DMS79 (cell line): Measurements from ENCODE around the gene IMMP2L.
"Not testable (repeated sequence)": the region's sequence is repeated elsewhere in the genome, so short reads cannot be mapped to it uniquely, and the experiment has no call there.

ENCODE experiments used
- DNase-seq: peaks from one replicate; lab custom pipeline; 2025; lab: John Stamatoyannopoulos, UW

IMMP2L gene

DNA sequence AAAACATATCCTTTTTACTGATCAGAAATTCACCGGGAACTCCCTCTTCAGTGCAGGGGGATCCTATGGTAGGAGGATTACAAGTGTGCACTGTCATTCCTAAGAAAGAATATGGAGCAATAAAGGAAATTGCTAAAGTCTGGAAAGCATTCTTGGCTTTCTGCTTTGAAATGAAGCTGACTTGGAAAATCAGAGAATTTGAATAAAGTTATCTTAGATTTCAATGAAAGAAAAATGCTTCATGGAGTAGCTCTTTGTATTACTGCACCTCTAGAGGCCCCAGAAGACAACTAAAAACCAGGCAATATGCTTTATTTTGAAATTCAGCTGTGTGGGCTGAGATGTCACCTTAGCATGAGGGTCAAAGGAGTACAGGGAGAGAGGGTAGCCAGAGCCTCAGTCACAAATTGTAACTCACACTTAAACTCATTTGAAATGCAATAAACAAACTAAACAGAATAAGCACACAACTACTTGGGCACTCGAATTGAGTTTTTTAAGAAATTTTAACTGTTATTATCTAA is 102.5 kb downstream of the IMMP2L start:
- no peak for DNase-seq

DNA sequence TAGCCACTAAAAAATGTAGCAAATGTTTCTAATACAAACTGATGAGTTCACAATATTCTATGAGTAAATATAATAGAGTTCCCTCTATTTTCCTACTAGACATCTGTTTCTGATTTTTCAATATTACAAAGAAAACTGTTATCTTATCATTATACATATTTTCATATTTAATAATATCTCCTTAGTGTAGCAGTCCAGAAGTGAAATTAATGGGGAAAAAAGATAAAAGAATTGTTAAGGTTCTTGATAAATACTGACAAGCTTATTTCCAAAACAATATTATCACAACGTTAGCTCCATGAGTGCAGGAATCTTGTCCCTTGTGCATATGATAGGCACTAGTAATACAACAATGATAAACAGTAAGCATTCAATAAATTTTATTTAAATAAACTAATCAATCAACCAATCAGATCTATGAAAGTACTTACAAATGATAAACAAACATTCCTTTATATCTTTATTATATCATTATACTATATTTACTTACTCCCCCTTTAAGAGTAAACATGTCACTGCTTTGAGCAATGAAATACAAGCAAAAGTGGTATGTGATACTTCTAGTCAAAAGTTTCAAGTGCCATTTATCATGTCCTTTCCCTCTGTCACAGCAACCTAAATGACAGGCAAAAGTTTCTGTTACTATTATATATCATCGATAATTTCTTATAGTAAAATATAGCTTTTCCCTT is 103.1 kb downstream of the IMMP2L start:
- DNase-seq: no peak

DNA sequence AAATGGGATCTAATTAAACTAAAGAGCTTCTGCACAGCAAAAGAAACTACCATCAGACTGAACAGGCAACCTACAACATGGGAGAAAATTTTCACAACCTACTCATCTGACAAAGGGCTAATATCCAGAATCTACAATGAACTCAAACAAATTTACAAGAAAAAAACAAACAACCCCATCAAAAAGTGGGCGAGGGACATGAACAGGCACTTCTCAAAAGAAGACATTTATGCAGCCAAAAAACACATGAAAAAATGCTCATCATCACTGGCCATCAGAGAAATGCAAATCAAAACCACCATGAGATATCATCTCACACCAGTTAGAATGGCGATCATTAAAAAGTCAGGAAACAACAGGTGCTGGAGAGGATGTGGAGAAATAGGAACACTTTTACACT is 111.6 kb downstream of the IMMP2L start:
- not testable (repeated sequence) for DNase-seq

DNA sequence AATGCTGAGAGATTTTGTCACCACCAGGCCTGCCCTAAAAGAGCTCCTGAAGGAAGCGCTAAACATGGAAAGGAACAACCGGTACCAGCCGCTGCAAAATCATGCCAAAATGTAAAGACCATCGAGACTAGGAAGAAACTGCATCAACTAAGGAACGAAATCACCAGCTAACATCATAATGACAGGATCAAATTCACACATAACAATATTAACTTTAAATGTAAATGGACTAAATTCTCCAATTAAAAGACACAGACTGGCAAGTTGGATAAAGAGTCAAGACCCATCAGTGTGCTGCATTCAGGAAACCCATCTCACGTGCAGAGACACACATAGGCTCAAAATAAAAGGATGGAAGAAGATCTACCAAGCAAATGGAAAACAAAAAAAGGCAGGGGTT is 114.8 kb downstream of the IMMP2L start:
- DNase-seq: not testable (repeated sequence)

DNA sequence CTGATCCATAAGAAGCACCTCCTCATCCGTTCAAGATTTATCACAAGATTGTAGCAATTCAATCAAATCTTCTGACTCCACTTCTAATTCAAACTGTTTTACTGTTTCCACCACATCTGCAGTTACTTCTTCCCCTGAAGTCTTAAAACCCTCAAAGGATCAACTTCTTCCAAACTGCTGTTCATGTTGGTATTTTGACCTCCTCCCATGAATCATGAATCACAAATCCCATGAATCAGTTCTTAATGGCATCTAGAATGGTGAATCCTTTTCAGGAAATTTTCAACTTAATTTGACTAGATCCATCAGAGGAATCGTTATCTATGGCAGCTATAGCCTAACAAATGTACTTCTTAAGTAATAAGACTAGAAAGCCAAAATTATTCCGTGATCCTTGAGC is 122.3 kb downstream of the IMMP2L start:
- no peak for DNase-seq

DNA sequence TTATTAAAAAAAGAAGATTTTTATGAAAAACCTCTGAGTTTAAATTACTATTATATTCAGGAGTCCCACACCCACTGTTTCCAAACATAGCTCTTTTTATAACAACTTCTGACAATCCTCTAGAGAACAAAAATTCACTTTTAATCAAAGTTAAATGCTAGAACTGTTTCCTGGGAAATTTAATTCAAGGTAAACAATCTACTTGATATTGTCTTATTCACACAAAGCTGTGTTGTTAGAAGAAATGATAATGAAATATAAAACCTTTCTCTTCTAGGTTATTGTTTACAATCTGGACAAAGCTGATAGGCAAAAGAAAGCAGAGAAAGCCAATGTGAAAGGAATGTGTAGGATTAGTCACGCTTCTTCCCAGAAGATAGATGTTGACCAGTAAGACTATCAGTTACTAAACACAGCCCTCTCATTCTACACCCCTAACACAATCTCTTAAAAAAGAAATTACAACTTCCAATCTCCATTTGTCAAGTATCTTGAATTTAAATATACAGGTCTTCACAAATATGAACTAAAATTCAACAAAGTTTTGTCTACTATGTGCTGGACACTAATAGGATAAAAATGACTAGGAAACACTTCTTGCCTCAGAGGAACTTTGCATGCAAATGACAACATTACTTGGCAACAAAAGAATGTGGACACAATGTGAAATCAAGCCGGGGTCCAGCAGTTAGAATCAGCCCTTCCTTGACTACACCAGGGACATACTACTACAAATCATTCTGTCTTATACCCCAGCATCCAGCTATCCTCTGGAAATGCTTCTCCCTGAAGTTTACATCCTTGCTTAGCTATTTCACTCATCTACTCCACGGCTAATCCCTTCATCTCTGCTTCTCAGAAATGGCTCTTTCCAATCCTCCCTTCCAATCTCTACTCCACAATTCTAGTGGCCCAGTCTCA is 123.7 kb downstream of the IMMP2L start:
- no peak for DNase-seq

DNA sequence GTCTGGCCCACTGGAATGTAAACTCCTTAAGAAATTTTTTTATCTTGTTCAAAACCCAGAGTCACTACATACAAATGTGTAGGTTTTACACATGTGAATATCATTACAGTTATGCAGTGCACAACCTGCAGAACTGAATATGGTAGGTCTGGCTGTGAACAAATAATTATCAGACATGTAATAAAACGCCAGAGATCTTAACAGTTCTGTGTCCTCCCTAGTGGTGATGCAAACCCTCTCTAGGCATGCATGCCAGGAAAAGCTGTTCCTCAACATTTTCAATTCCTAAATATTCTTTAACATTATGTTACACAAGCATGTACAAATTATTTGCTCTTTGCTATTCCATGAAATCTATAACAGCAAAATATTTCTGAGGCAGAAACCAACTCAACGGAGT is 124.6 kb downstream of the IMMP2L start:
- DNase-seq: no peak

DNA sequence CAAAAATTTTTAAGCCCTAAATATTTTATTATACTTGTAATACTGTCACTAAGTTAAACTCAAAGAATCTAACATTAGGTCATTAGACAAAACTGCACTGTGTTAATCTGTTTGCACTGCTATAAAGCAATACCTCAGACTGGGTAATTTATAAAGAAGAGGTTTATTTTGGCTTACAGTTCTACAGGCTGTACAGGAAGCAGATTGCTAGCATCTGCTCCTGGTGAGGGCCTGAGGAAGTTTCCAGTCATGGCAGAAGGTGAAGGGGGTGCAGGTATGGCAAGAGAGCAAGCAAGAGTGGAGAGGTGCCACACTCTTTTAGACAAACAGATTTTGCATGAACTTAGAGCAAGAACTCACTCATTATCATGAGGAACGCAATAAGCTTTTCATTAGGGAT is 125.7 kb downstream of the IMMP2L start:
- DNase-seq: no peak

DNA sequence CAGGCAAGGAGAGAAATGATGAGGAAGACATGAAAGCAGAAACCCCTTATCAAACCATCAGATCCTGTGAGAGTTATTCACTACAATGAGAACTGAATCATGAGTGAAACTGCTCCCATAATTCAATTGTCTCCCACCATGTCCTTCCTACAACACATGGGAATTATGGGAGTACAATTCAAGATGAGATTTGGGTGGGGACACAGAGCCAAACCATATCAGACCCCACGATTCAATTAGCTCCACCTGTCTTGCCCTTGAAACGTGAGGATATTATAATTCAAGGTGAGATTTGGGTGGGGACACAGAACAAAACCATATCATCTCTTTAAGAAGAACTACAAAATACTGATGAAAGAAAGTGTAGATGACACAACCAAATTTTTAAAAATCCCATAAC is 128.9 kb downstream of the IMMP2L start:
- no peak for DNase-seq

DNA sequence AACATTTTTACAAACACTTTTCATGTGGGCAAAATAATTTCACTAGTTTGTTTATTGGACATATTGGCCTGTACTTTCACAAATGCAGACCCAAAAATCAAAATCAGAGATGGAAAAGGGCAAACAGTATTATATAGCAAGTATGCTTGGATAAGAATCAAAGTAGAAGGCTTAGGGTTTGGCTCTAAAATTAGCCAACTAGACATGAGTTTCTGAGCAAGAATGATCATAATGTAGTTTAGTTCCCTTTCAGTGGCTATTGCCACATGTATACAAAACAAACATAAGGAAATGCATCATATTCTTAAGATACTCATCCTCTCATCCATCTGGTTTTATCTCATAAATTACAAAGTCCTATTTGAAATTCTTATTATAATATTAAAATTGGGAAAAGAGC is 132.5 kb downstream of the IMMP2L start:
- no peak for DNase-seq

DNA sequence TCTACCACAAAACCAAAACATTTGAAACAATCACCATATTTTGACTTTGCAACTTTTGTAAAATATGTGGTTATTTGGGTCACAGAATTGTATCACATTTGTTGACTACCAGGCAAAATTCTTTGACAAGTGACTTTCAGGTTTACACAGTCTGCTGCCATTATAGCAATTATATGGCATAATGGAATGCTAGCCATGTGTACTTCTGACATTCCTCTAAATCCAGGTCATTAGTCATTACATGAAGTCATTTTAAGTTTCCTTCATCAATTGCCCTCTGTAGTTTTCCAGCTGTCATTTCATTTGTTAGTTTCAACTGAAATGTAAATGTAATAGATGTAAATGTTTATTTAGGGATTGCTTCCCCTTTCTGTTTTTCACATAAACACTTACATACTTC is 137.5 kb downstream of the IMMP2L start:
- no peak for DNase-seq

DNA sequence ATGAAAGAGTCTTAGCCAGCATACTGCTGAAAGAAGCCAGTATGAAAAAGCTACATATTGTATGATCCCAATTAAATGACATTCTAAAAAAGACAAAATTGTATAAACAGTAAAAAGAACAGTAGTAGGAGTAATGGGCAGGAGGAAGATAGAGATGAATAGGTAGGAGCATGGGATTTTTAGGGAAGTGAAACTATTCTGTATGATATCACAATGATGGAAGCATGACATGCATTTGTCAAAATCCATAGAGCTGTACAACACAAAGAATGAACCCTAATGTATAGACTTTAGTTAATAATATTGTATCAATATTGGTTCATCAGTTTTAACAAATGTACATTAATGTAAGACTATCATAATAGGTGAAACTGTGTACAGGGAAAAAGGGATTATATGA is 147.9 kb downstream of the IMMP2L start:
- no peak for DNase-seq

DNA sequence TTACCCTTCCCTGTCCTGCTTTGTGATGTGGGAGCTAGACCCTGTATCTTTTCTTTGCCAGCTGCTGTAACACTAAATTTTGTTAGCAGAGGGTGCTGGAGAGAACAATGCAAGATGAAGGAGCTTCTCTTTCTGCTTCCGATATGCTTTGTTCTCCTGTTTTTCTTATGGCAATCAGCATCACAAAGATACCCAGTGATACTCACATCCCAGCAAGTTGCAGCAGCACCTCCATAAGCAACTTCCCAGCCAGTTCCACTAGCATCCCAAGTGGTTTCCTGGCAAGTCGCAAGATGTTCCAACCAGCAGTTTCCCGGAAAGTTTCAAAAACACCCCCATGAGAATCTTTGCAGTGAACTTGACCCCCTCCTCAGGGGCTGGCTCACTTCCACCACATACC is 148.6 kb downstream of the IMMP2L start:
- DNase-seq: no peak

DNA sequence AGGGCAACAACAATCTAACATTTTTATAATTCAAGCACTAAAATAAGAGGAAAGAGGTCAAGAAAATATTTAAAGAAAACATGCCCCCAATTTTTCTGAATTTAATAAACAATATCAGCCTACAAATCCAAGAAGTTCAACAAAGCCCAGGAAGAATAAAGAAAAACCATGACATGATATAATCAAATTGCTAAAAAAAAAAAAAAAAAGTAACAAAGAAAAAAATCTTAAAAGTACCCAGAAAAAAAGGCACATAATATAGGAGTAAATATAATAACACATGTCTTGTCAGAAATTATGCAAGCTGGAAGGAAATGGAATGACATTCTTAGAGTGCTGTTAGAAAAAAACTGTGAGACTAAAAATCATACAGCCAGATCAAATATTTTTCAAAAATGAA is 151.4 kb downstream of the IMMP2L start:
- DNase-seq: no peak

DNA sequence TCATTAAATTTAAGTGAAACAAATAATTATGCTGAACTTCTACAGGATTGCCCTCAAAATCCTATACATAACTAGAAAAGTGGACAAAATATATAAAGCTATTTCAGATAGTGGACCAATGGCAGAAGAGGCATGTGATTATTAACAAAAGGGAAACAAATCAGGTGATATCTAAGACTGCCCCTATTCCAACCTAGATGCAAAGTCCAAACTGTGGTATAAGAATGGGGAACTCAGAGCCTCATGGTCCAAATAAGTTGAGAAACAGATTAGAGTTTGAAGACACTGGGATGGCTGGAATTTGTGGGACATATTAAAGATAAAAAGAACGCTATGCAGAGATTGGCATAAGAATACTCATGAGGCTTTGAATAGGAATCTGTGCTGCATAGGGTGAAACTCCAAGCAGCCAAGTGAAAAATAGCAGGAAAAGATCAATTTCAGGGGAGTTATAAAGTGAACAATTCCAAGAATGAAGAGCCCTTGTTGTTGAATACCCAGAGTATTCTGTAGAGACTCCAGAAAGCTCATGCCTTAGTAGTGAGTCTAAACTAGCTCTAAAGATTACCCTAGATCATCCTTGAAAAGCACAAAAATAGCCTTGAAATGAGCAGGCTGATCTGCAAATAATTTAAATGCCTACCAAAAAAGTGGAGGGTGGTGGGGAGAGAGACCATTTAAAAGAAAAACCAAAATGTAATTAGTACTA is 152.4 kb downstream of the IMMP2L start:
- no peak for DNase-seq

DNA sequence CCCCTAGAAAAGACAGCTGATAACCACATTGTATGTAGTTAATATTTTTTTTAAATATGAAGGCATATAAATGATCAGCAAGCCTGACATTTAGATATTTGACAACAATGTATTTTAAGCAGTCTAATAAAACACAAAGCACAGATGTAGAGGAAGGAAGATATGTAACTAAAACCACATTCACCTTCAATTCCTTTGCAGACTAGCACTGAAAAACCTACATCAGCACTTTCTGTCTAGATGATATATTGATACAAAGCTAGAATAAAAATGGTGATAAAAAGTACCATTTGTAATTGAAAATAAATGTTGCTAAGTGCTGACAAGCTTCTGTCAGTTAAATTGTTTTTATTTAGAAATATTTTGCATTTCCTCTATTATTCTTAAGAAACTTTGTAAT is 153.6 kb downstream of the IMMP2L start:
- DNase-seq: no peak

DNA sequence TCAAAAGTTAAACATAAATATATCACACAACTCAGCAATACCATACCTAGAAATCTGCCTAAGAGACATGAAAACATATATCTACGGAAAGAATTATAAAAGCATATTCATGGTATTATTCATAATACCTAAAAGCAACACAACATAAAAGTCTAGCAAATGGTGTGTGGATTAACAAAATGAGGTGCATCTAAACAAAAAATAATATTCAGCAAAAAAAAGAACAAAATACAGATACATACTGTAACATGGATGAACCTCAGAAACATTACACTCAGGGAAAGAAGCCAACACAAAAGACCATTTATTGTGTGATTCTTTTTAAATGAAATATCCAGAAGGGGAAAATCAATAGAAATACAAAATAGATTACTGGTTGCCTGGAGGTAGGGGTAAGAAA is 155.0 kb downstream of the IMMP2L start:
- no peak for DNase-seq

DNA sequence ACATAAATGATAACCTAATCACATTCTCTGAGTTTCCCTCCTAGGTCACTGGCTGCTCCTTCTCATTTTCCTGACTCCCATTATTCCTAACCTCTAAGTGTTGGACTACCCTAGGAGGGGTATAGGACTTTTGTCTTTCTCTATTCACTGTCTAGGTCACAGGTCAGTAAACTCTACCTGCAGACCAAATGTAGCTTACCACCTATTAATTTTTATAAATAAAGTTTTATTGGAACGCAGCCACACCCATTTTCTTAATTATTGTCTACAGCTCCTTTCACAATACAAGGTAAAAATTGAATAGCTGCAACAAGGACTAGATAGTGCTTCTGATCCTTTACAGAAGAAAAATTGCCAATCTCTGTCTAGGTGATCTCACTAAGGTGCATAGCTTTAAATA is 156.7 kb downstream of the IMMP2L start:
- DNase-seq: no peak

DNA sequence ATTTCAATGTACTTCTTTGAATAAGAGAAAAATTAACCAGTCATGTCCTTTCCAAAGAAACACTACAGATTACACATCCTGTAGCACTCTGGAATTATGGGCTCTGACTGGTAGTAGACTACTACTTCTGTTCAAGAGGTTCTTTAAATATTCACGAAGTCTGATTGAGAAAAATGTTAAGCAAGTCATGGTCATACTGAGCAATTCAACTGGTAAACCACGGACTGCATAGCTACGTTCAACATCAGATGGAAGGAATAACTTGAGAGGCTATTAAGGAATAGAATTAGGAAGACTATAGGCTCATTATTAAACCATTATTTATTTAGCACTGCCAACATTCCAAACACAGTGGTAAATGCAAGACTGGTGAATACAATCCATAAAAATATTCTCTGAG is 160.8 kb downstream of the IMMP2L start:
- DNase-seq: no peak

DNA sequence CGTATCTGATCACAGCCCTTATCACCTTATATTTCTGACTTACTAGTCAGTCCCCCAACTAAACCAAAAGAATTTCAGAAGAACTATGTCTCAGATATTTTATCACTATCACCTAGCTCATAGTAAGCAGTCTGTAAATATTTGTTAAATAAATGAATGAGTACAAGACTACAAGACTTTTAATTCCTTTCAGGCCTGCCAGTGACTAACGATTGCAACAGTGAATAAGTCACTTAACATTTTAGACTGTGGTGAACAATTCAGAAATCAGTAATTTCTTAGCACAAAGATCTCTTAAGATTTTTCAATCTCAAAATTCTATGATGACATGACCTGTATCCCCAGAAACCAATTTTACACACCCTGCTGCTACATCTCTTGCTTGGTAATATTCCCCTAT is 162.2 kb downstream of the IMMP2L start:
- DNase-seq: no peak

DNA sequence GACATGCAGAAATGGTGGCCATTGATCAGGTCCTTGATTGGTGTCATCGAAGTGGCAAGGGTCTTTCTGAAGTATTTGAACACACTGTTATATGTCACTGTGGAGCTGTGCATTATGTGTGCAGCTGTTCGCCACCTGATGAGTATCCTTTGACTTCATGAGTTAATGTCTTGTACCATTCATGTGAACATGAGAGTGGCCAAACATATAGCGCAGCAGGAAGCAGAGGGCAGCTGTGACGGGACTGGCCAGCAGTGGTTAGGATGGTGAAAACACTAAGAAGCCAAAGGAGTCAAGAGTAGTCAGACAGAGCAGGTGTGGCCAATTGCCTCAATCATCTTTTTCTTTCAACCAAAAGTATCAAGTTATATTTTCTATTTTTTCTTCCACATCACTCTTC is 167.4 kb downstream of the IMMP2L start:
- DNase-seq: no peak

DNA sequence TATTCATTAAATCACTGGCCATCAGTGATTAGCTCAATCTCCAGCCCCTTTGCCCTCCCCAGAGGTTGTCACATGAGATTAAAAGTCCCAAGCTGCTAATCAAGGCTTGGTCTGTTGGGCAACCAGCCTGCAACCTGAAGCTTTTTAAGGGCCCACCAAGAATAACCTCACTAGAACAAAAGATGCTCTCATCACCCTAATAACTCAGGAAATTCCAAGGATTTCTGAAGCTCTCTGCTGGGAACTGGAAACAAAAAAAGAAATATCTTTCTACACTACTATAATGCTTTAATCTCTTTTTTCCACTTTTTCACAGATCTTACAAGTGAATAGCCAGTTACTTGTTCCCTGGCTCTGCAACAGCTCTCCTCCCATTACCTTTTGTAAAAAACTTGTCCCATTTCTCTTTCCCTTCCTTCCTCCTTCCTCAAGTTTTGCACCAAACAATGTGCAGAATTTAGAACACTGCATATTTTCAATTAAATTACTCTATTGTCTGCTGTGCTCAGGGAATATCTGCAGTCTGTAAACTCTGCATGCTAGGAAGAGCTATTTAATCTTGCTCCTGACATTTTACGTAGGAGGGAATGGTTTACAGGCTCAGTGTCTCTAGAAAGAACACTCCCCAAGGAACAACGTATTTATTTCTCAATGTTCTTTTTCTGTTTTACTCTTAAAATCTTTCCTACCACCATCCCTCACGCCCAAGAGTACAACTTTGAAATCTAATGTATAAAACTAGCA is 169.1 kb downstream of the IMMP2L start:
- DNase-seq: no peak
